ENCODE data around the gene DNM3.

The DNM3 gene

GRCh38 chr1:172352435-172352834 is 511.1 kb downstream of the DNM3 start:
- DNase-seq (ENCODE audit: extremely low read depth, low read depth) = no peak
- no peak overlapping the region for H3K4me3 ChIP-seq (replicated peaks; ENCODE audit: low read depth, low read length)
- TF ChIP-seq CTCF (IDR thresholded peaks at IDR 0.05; ENCODE audit: low read depth, low read length, missing control alignments) = no peak

GRCh38 chr1:172354291-172355274 is 513.3 kb downstream of the DNM3 start:
- no peak for TF ChIP-seq CTCF (IDR thresholded peaks at IDR 0.05; ENCODE audit: low read depth, low read length, missing control alignments)
- DNase-seq (ENCODE audit: extremely low read depth, low read depth) = no peak
- no peak overlapping the region for H3K4me3 ChIP-seq (replicated peaks; ENCODE audit: low read depth, low read length)

- no peak for DNase-seq (ENCODE audit: extremely low read depth, low read depth)
- no peak overlapping the region for H3K4me3 ChIP-seq (replicated peaks; ENCODE audit: low read depth, low read length)
- TF ChIP-seq CTCF (IDR thresholded peaks at IDR 0.05; ENCODE audit: low read depth, low read length, missing control alignments) = no peak
Observed at GRCh38 chr1:172356620-172357019, 515.3 kb downstream of the DNM3 start.

GRCh38 chr1:172357753-172358385 is 516.6 kb downstream of the DNM3 start:
- H3K4me3 ChIP-seq (replicated peaks; ENCODE audit: low read depth, low read length) = no peak overlapping the region
- no peak for TF ChIP-seq CTCF (IDR thresholded peaks at IDR 0.05; ENCODE audit: low read depth, low read length, missing control alignments)
- no peak for DNase-seq (ENCODE audit: extremely low read depth, low read depth)

- no peak overlapping the region for H3K4me3 ChIP-seq (replicated peaks; ENCODE audit: low read depth, low read length)
- peak; percentile 44 for DNase-seq (ENCODE audit: extremely low read depth, low read depth)
- no peak for TF ChIP-seq CTCF (IDR thresholded peaks at IDR 0.05; ENCODE audit: low read depth, low read length, missing control alignments)
Observed at GRCh38 chr1:172359491-172359999, 518.2 kb downstream of the DNM3 start.

- no peak overlapping the region for H3K4me3 ChIP-seq (replicated peaks; ENCODE audit: low read depth, low read length)
- no peak for DNase-seq (ENCODE audit: extremely low read depth, low read depth)
- no peak for TF ChIP-seq CTCF (IDR thresholded peaks at IDR 0.05; ENCODE audit: low read depth, low read length, missing control alignments)
Observed at GRCh38 chr1:172360511-172360910, 519.2 kb downstream of the DNM3 start.
